GM12892 (cell line): ENCODE measurements around the gene MED12.

ENCODE experiments used
- DNase-seq: peaks from one replicate; pipeline ENCODE4 v3.0.0; 2011; ENCODE audit not compliant: insufficient read length
- FAIRE-seq: peaks from 2 replicates; lab custom pipeline; 2011; peaks lifted over from hg19 to GRCh38; lab: Jason Lieb, UNC
- POLR2A ChIP-seq: IDR thresholded peaks from 2 replicates; pipeline ENCODE4 v1.6.1; 2011; ENCODE audit warnings: low read depth, low read length, control low read depth
- POLR2AphosphoS5 ChIP-seq: IDR thresholded peaks from 2 replicates; pipeline ENCODE4 v1.6.1; 2011; ENCODE audit warnings: low read depth, low read length, control low read depth
- TAF1 ChIP-seq: IDR thresholded peaks from 2 replicates; pipeline ENCODE4 v1.6.1; 2011; ENCODE audit warnings: low read depth, mild to moderate bottlenecking, control low read depth, low read length, borderline replicate concordance

Gene MED12

GRCh38 chrX:71182871-71183270 lies 64.5 kb downstream of the MED12 start:
- TF ChIP-seq POLR2AphosphoS5 (no peak), POLR2A (no peak), TAF1 (no peak)
- DNase-seq (no peak), FAIRE-seq (no peak)

DNA sequence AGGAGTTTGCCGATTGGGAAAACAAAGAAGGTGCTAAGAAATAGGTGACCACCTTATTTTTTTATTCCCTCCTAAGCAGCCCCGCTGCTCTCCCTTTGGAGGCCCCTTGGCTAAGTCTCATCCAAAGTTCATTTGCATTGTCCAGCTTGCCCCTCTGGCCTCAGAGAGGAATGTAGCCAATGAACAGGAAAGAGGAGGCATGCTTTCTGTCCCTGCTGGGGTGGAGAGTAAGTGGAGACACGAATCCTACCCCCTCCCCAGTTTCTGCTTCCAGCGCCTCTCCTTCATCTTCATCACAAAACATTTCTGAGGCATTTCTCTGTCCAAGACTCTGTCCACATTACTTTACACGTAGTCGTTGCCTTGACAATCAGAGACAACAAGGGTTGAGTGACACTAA lies 64.9 kb downstream of the MED12 start:
- DNase-seq (no peak), FAIRE-seq (no peak)
- TF ChIP-seq POLR2A (no peak), POLR2AphosphoS5 (no peak), TAF1 (no peak)

DNA sequence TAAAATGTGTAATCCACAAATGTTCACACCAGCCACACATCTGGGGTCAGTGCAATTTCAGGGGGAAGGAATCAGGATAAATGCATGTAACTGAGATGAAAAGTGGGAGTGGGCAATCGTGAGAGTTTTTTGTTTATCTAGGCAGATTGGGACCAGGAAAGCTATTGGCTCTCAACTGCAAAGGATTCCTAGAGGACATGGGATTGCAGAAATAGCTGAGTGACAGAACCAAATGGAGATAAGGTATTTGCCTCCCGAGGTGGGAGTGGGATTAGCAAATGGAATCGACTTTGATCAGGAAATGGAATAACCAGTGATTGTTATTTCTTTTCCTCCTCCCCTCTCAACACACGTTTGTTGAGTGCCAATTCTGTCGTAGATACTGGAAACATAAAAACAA lies 65.7 kb downstream of the MED12 start:
- TF ChIP-seq TAF1 (no peak), POLR2A (no peak), POLR2AphosphoS5 (no peak)
- FAIRE-seq, result no peak
- DNase-seq, result no peak

GRCh38 chrX:71184803-71185495 lies 66.6 kb downstream of the MED12 start:
- no peak for TF ChIP-seq POLR2A
- no peak for TF ChIP-seq TAF1
- TF ChIP-seq POLR2AphosphoS5, result no peak
- FAIRE-seq, result no peak
- DNase-seq, result no peak

- no peak for FAIRE-seq
- no peak for DNase-seq
- TF ChIP-seq POLR2A (no peak), POLR2AphosphoS5 (no peak), TAF1 (no peak)
These were observed 72.9 kb downstream of the MED12 start for GRCh38 chrX:71191248-71191647.
